Endothelial cell of umbilical vein (primary cell): Measurements from ENCODE around the gene MYO1C. TPM values are rescaled to one million over a fixed set of nuclear protein-coding genes. Genes with fewer than 3 reads are reported as not detected.

ENCODE experiments used
- BruUV-seq: library from RNA; stranded (reverse); fragments of 400-500 nt; replicated peaks from 2 replicates; lab custom pipeline; 2021; lab: Mats Ljungman, UMichigan
- CTCF ChIA-PET: fragments of 300-600, 350-600 bp; sonication (Branson Sonifier 250); formaldehyde crosslinking; loops from one replicate; lab custom pipeline; 2021; ENCODE audit warnings: antibody characterized with exemption, inconsistent platforms; lab: Charles Lee
- POLR2A ChIA-PET: fragments of 300-600, 350-600 bp; sonication (Branson Sonifier 250); formaldehyde crosslinking; loops from one replicate; lab custom pipeline; 2021; ENCODE audit warnings: antibody characterized with exemption, inconsistent platforms; lab: Charles Lee
- DNase-seq: peaks from one replicate; pipeline ENCODE4 v3.0.0-alpha.2; 2011; ENCODE audit warnings: low read depth, low spot score
- FAIRE-seq: peaks from 2 replicates; lab custom pipeline; 2011; peaks lifted over from hg19 to GRCh38; lab: Jason Lieb, UNC
- H2AFZ ChIP-seq: 2 replicates; pipeline ENCODE4 v1.6.0; 2012; ENCODE audit warnings: low read depth, low read length, control low read depth, inconsistent platforms
- H3K27ac ChIP-seq: 2 replicates; pipeline ENCODE4 v1.5.1; 2011; ENCODE audit warnings: low read depth, mild to moderate bottlenecking, control low read depth, low read length, moderate library complexity; ENCODE audit not compliant: insufficient read depth
- H3K27me3 ChIP-seq, 2 experiments: 2 replicates each; pipeline versions ENCODE4 v1.6.0 to v1.6.1; 2011; ENCODE audit warnings: low read length in 2 of 2, mixed read lengths in 1 of 2; ENCODE audit not compliant: control insufficient read depth in 2 of 2, insufficient read depth in 2 of 2
- H3K36me3 ChIP-seq, 2 experiments: 2 replicates in 1 of 2; 3 replicates in 1 of 2; pipeline ENCODE4 v1.5.1; 2011; ENCODE audit warnings: low read length in 2 of 2, mild to moderate bottlenecking in 1 of 2, moderate library complexity in 1 of 2; ENCODE audit not compliant: control insufficient read depth in 2 of 2, insufficient read depth in 2 of 2; ENCODE audit errors: extremely low read depth in 1 of 2
- H3K4me1 ChIP-seq: 3 replicates; pipeline ENCODE4 v1.5.1; 2011; ENCODE audit warnings: mild to moderate bottlenecking, low read length; ENCODE audit not compliant: control insufficient read depth, insufficient read depth; ENCODE audit errors: extremely low read depth
- H3K4me2 ChIP-seq: 2 replicates; pipeline ENCODE4 v1.6.1; 2011; ENCODE audit warnings: low read length, control low read depth, mixed read lengths; ENCODE audit not compliant: insufficient read depth
- H3K4me3 ChIP-seq, 3 experiments: fragments of 200-600 bp in 1 of 3; sonication (generic), shearing (Covaris generic) in 1 of 3; replicated peaks in 1 of 3; 2 replicates each; pipeline ENCODE4 v1.5.1; 2011 to 2016; ENCODE audit warnings: control low read depth in 3 of 3, low read length in 3 of 3, mild to moderate bottlenecking in 2 of 3, inconsistent platforms in 1 of 3, low read depth in 1 of 3, moderate library complexity in 1 of 3; ENCODE audit not compliant: insufficient read depth in 1 of 3
- H3K79me2 ChIP-seq: 2 replicates; pipeline ENCODE4 v1.6.0; 2012; ENCODE audit warnings: low read length, inconsistent platforms; ENCODE audit not compliant: control insufficient read depth, insufficient read depth
- H3K9ac ChIP-seq: replicated peaks from 2 replicates; pipeline ENCODE3; 2011; ENCODE audit warnings: low read length, control low read depth; ENCODE audit not compliant: insufficient read depth; ENCODE audit errors: extremely low read depth
- H3K9me1 ChIP-seq: replicated peaks from 3 replicates; pipeline ENCODE4 v1.6.0; 2011; ENCODE audit warnings: mild to moderate bottlenecking, low read length; ENCODE audit not compliant: control insufficient read depth, insufficient read depth; ENCODE audit errors: extremely low read depth
- H3K9me3 ChIP-seq: replicated peaks from 2 replicates; pipeline ENCODE4 v1.5.1; 2012; ENCODE audit warnings: low read length, inconsistent platforms; ENCODE audit not compliant: control insufficient read depth, insufficient read depth
- H4K20me1 ChIP-seq: replicated peaks from 2 replicates; pipeline ENCODE3; 2011; ENCODE audit warnings: mild to moderate bottlenecking, low read length; ENCODE audit not compliant: control insufficient read depth, insufficient read depth; ENCODE audit errors: extremely low read depth
- CTCF ChIP-seq, 2 donors: IDR thresholded peaks; 1 replicate in 1 of 2; 2 replicates in 1 of 2; pipeline ENCODE4 v1.5.1; 2011; ENCODE audit warnings: low read length in 2 of 2, mild to moderate bottlenecking in 2 of 2, moderate library complexity in 2 of 2, control low read depth in 1 of 2, inconsistent platforms in 1 of 2, low read depth in 1 of 2; ENCODE audit not compliant: insufficient read depth in 1 of 2; ENCODE audit errors: extremely low read depth in 1 of 2
- EZH2 ChIP-seq: IDR thresholded peaks from 2 replicates; pipeline ENCODE4 v1.6.1; 2012; ENCODE audit warnings: borderline replicate concordance, low read depth, mild to moderate bottlenecking, moderate library complexity, low read length, inconsistent platforms; ENCODE audit not compliant: severe bottlenecking
- FOS ChIP-seq: IDR thresholded peaks from 2 replicates; pipeline ENCODE4 v1.6.1; 2011; ENCODE audit warnings: mild to moderate bottlenecking, low read length, moderate library complexity, borderline replicate concordance; ENCODE audit not compliant: insufficient read depth
- GATA2 ChIP-seq: IDR thresholded peaks from 2 replicates; pipeline ENCODE4 v1.7.0; 2011; ENCODE audit warnings: low read depth, mild to moderate bottlenecking, moderate library complexity, mixed read lengths, low read length; ENCODE audit not compliant: insufficient read length, insufficient read depth
- JUN ChIP-seq: IDR thresholded peaks from 2 replicates; pipeline ENCODE4 v1.6.1; 2011; ENCODE audit warnings: borderline replicate concordance, low read depth; ENCODE audit not compliant: insufficient read length, insufficient read depth
- MAX ChIP-seq: IDR thresholded peaks from 2 replicates; pipeline ENCODE4 v1.6.1; 2011; ENCODE audit not compliant: insufficient read depth, insufficient read length
- MYC ChIP-seq: IDR thresholded peaks from one replicate; pipeline ENCODE4 v1.6.1; 2011; ENCODE audit warnings: mild to moderate bottlenecking, low read depth, low read length
- POLR2A ChIP-seq: IDR thresholded peaks from 2 replicates; pipeline ENCODE4 v1.6.1; 2012; ENCODE audit warnings: low read depth, mild to moderate bottlenecking, control low read depth, low read length
- POLR2AphosphoS5 ChIP-seq: IDR thresholded peaks from 2 replicates; pipeline ENCODE4 v1.6.1; 2012; ENCODE audit warnings: low read depth, mild to moderate bottlenecking, control low read depth, low read length, moderate library complexity; ENCODE audit not compliant: insufficient read depth
- dilution Hi-C: fragments of 300-500 bp; cut with MboI; formaldehyde crosslinking; loops from one replicate; pipeline ENCODE4 v1.15.0; 2019; ENCODE audit warnings: low sequenced_read_pairs; ENCODE audit not compliant: extremely low pct_ligation_motif_present
- intact Hi-C: fragments of 100-400 bp; cut with micrococcal nuclease; formaldehyde crosslinking; loops from one replicate; pipeline ENCODE4 v1.10.0; 2022
- polyA plus RNA-seq, 4 experiments: library from polyadenylated mRNA; depleted of rRNA in 3 of 4; stranded (reverse) in 3 of 4; unstranded in 1 of 4; fragments of >200 nt; gene quantifications; 2 replicates each; pipeline versions ENCODE4 v1.2.1 to v1.2.3, GENCODE V29; 2011 to 2012; ENCODE audit warnings: missing spikeins in 1 of 4
- total RNA-seq: library from RNA; stranded (reverse); gene quantifications from 2 replicates; pipeline ENCODE4 v1.2.3, GENCODE V29; 2021

MYO1C gene
- total and polyA plus RNA-seq, 2 donors (not counting 3 experiments of a cell fraction or from before 2014, with no cell fraction given), result 141 to 206 TPM

DNA sequence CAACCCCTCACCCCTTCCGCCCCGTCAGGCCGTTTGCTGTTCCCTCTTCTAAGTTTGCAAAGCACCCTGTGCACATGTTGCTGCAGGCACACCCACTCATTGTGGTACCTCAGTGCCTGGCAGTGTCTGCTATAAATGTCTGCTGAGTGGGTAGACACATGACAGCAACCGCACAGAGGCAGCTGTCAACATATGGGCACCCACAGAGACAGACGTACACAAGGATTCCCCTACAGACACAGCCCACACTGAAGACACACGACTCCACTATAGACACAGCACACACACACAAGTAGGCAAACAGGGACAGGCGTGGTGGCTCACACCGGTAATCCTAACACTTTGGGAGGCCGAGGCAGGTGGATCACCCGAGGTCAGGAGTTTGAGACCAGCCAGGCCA, 18.6 kb downstream of the MYO1C start:
- no peak overlapping the region for H3K9ac ChIP-seq
- FAIRE-seq, result no peak
- no peaks in the 10 kb centered on the region for H4K20me1 ChIP-seq
- peaks cover 12 to 51% of the 10 kb centered on the region in 2 experiments for H3K36me3 ChIP-seq
- ChIA-PET CTCF (no interaction called here), POLR2A (no interaction called here)
- intact Hi-C loops (no loop called here), dilution Hi-C loops (no loop called here)
- no peaks in the 10 kb centered on the region for H3K9me1 ChIP-seq
- TF ChIP-seq EZH2 (no peak), POLR2AphosphoS5 (no peak), MAX (no peak)
- H3K9me3 ChIP-seq, result no peaks in the 10 kb centered on the region
- no peak overlapping the region for H3K4me3 ChIP-seq
- no TSS peak for BruUV-seq
- no peak overlapping the region for H3K27ac ChIP-seq
- DNase-seq, result no peak
- H3K79me2 ChIP-seq, result no peaks in the 10 kb centered on the region
- no peaks in the 10 kb centered on the region for H3K27me3 ChIP-seq
- no peaks in the 10 kb centered on the region for H3K4me1 ChIP-seq
- H3K4me2 ChIP-seq, result no peak overlapping the region
- no peak overlapping the region for H2AFZ ChIP-seq

GRCh38 chr17:1473170-1473569, 19.3 kb downstream of the MYO1C start:
- no peak overlapping the region for H3K9ac ChIP-seq
- intact Hi-C loops (no loop called here), dilution Hi-C loops (no loop called here)
- H3K4me1 ChIP-seq, result no peaks in the 10 kb centered on the region
- H3K79me2 ChIP-seq, result no peaks in the 10 kb centered on the region
- H3K9me3 ChIP-seq, result no peaks in the 10 kb centered on the region
- H3K36me3 ChIP-seq, result peaks cover 8 to 51% of the 10 kb centered on the region in 2 experiments
- CTCF ChIA-PET, result interaction anchor here (1.0 to 1.4 kb wide), 2 partner anchors 12 to 108 kb away, joined by 3 to 4 read pairs; no protein-coding TSS in a partner anchor
- H3K27ac ChIP-seq, result no peak overlapping the region
- no peaks in the 10 kb centered on the region for H3K27me3 ChIP-seq
- no peak overlapping the region for H2AFZ ChIP-seq
- FAIRE-seq, result no peak
- DNase-seq, result no peak
- H3K4me2 ChIP-seq, result no peak overlapping the region
- POLR2A ChIA-PET, result no interaction called here
- H4K20me1 ChIP-seq, result no peaks in the 10 kb centered on the region
- no peak overlapping the region for H3K4me3 ChIP-seq
- no peaks in the 10 kb centered on the region for H3K9me1 ChIP-seq
- TF ChIP-seq GATA2, result no peak
- TF ChIP-seq CTCF (IDR thresholded peaks at IDR 0.05; ENCODE audit: extremely low read depth in 1 of 2, insufficient read depth in 1 of 2, low read depth in 1 of 2, low read length in 2 of 2), result no peak
- TF ChIP-seq POLR2AphosphoS5, result no peak
- no peak for TF ChIP-seq POLR2A
- TF ChIP-seq MYC, result no peak
- TF ChIP-seq JUN, result no peak
- TF ChIP-seq EZH2, result no peak
- TF ChIP-seq FOS, result no peak
- no peak for TF ChIP-seq MAX
- no TSS peak for BruUV-seq
